H9 (cell line): Measurements from ENCODE around the gene IGFALS. TPM values are rescaled to one million over a fixed set of nuclear protein-coding genes. Genes with fewer than 3 reads are reported as not detected.

Experiments used
- DNase-seq: peaks from one replicate; pipeline ENCODE4 v3.0.0-alpha.2; 2017
- H2AFZ ChIP-seq: one replicate; pipeline ENCODE4 v1.6.1; 2013; ENCODE audit warnings: mild to moderate bottlenecking, low read length, control low read depth, moderate library complexity
- H2AK5ac ChIP-seq: 2 replicates; pipeline ENCODE4 v1.6.1; 2013; ENCODE audit warnings: low read length, control low read depth, mixed read lengths; ENCODE audit not compliant: insufficient read length
- H2BK120ac ChIP-seq: one replicate; pipeline ENCODE4 v1.6.1; 2013; ENCODE audit warnings: low read depth, mild to moderate bottlenecking, low read length, control low read depth, inconsistent platforms; ENCODE audit not compliant: poor library complexity, severe bottlenecking
- H2BK12ac ChIP-seq: 2 replicates; pipeline ENCODE4 v1.6.1; 2013; ENCODE audit warnings: low read length, control low read depth, mixed read lengths, low read depth; ENCODE audit not compliant: insufficient read length
- H2BK15ac ChIP-seq: 2 replicates; pipeline ENCODE4 v1.6.1; 2013; ENCODE audit warnings: low read depth, low read length, control low read depth
- H2BK20ac ChIP-seq: one replicate; pipeline ENCODE4 v1.6.1; 2013; ENCODE audit warnings: low read depth, mild to moderate bottlenecking, low read length, control low read depth, inconsistent platforms; ENCODE audit not compliant: poor library complexity, severe bottlenecking
- H2BK5ac ChIP-seq: 2 replicates; pipeline ENCODE4 v1.6.1; 2013; ENCODE audit warnings: low read length, control low read depth, mixed read lengths; ENCODE audit not compliant: insufficient read length
- H3K14ac ChIP-seq: 2 replicates; pipeline ENCODE4 v1.6.1; 2013; ENCODE audit warnings: low read length, control low read depth; ENCODE audit not compliant: insufficient read depth
- H3K18ac ChIP-seq: 2 replicates; pipeline ENCODE4 v1.6.1; 2013; ENCODE audit warnings: low read depth, mild to moderate bottlenecking, mixed read lengths, low read length, control low read depth; ENCODE audit not compliant: insufficient read length
- H3K23ac ChIP-seq: 2 replicates; pipeline ENCODE4 v1.6.1; 2013; ENCODE audit warnings: low read length, control low read depth, mixed read lengths, low read depth; ENCODE audit not compliant: insufficient read length
- H3K23me2 ChIP-seq: 2 replicates; pipeline ENCODE4 v1.6.1; 2013; ENCODE audit warnings: low read depth, mild to moderate bottlenecking, mixed read lengths, low read length, control low read depth; ENCODE audit not compliant: insufficient read length, poor library complexity, severe bottlenecking
- H3K27ac ChIP-seq: 2 replicates; pipeline ENCODE4 v1.5.1; 2013; ENCODE audit warnings: low read length, control low read depth, mixed read lengths, low read depth; ENCODE audit not compliant: insufficient read length
- H3K27me3 ChIP-seq: 2 replicates; pipeline ENCODE4 v1.6.1; 2013; ENCODE audit warnings: low read length, control low read depth, inconsistent platforms; ENCODE audit not compliant: insufficient read depth
- H3K4ac ChIP-seq: 2 replicates; pipeline ENCODE4 v1.6.1; 2013; ENCODE audit warnings: low read depth, mild to moderate bottlenecking, control low read depth, inconsistent platforms, low read length, moderate library complexity
- H3K4me1 ChIP-seq: 2 replicates; pipeline ENCODE4 v1.6.1; 2013; ENCODE audit warnings: low read length, control low read depth, inconsistent platforms; ENCODE audit not compliant: insufficient read depth
- H3K4me2 ChIP-seq: 2 replicates; pipeline ENCODE4 v1.6.1; 2013; ENCODE audit warnings: low read length, control low read depth, mixed read lengths; ENCODE audit not compliant: insufficient read length, insufficient read depth
- H3K56ac ChIP-seq: 2 replicates; pipeline ENCODE4 v1.6.1; 2013; ENCODE audit warnings: low read depth, mild to moderate bottlenecking, mixed read lengths, low read length, control low read depth; ENCODE audit not compliant: insufficient read length
- H3K79me1 ChIP-seq: 2 replicates; pipeline ENCODE4 v1.6.1; 2013; ENCODE audit warnings: low read depth, mild to moderate bottlenecking, moderate library complexity, low read length, control low read depth, inconsistent platforms; ENCODE audit not compliant: insufficient read depth, poor library complexity, severe bottlenecking
- H3K79me2 ChIP-seq: 2 replicates; pipeline ENCODE4 v1.6.1; 2013; ENCODE audit warnings: low read length, control low read depth, inconsistent platforms; ENCODE audit not compliant: insufficient read depth
- H3K9ac ChIP-seq: 2 replicates; pipeline ENCODE4 v1.6.1; 2013; ENCODE audit warnings: low read length, control low read depth, mixed read lengths; ENCODE audit not compliant: insufficient read length; ENCODE audit errors: extremely low read depth
- H3K9me3 ChIP-seq: one replicate; pipeline ENCODE4 v1.6.1; 2013; ENCODE audit warnings: low read depth, low read length, inconsistent platforms; ENCODE audit not compliant: control insufficient read depth
- H3T11ph ChIP-seq: one replicate; pipeline ENCODE4 v1.6.1; 2013; ENCODE audit warnings: mild to moderate bottlenecking, low read length, control low read depth, inconsistent platforms
- H4K20me1 ChIP-seq: one replicate; pipeline ENCODE4 v1.6.1; 2013; ENCODE audit not compliant: control insufficient read depth, insufficient read length, insufficient read depth
- H4K5ac ChIP-seq: 2 replicates; pipeline ENCODE4 v1.6.1; 2013; ENCODE audit warnings: low read depth, mild to moderate bottlenecking, mixed read lengths, low read length, control low read depth; ENCODE audit not compliant: insufficient read length
- H4K8ac ChIP-seq: replicated peaks from 2 replicates; pipeline ENCODE4 v1.6.1; 2013; ENCODE audit warnings: low read length, control low read depth, mixed read lengths, low read depth; ENCODE audit not compliant: insufficient read length
- H4K91ac ChIP-seq: 2 replicates; pipeline ENCODE4 v1.6.1; 2013; ENCODE audit warnings: low read depth, mild to moderate bottlenecking, moderate library complexity, mixed read lengths, low read length, control low read depth; ENCODE audit not compliant: insufficient read length
- H3K27ac Mint-ChIP-seq, 3 experiments: 2 replicates in 2 of 3; 3 replicates in 1 of 3; pipeline ENCODE4 v1.8.0; 2020 to 2021; ENCODE audit warnings: mixed read lengths in 3 of 3, mild to moderate bottlenecking in 1 of 3, moderate library complexity in 1 of 3
- H3K27me3 Mint-ChIP-seq: 2 replicates; pipeline ENCODE4 v1.8.0; 2021; ENCODE audit warnings: low read depth, mild to moderate bottlenecking, moderate library complexity, mixed read lengths
- H3K36me3 Mint-ChIP-seq, 3 experiments: 2 replicates in 2 of 3; 3 replicates in 1 of 3; pipeline ENCODE4 v1.8.0; 2020 to 2021; ENCODE audit warnings: low read depth in 3 of 3, mixed read lengths in 3 of 3; ENCODE audit not compliant: insufficient read depth in 1 of 3
- H3K4me1 Mint-ChIP-seq, 2 experiments: 2 replicates each; pipeline ENCODE4 v1.8.0; 2020; ENCODE audit warnings: mixed read lengths in 2 of 2
- H3K4me3 Mint-ChIP-seq, 2 experiments: 2 replicates in 1 of 2; 3 replicates in 1 of 2; pipeline ENCODE4 v1.8.0; 2020 to 2021; ENCODE audit warnings: mild to moderate bottlenecking in 2 of 2, mixed read lengths in 2 of 2, moderate library complexity in 1 of 2
- H3K9me3 Mint-ChIP-seq, 2 experiments: 2 replicates in 1 of 2; 3 replicates in 1 of 2; pipeline ENCODE4 v1.8.0; 2020; ENCODE audit warnings: mild to moderate bottlenecking in 2 of 2, mixed read lengths in 2 of 2, moderate library complexity in 1 of 2
- WGBS: extraction: QIAGEN DNeasy Blood & Tissue Kit; methylation state at CpG from one replicate; pipeline ENCODE4 v1.1.7; 2013; ENCODE audit warnings: missing lambda C conversion rate, low lambda C conversion rate, mixed read lengths; ENCODE audit not compliant: insufficient read length; ENCODE audit errors: extremely low coverage; 5-methylcytosine and 5-hydroxymethylcytosine counted together
- total RNA-seq: library from RNA; stranded (reverse); gene quantifications from 2 replicates; pipeline ENCODE4 v1.2.1, GENCODE V29; 2021
- TF ChIP-seq, protein P1 (sequence below): fragments of 200-600 bp; sonication (generic); conservative IDR thresholded peaks from 3 replicates; pipeline ENCODE4 v1.8.0; 2021; ENCODE audit warnings: antibody characterized with exemption, mild to moderate bottlenecking

Gene IGFALS
- total RNA-seq, 1 experiment from 2014 or later: not detected

DNA sequence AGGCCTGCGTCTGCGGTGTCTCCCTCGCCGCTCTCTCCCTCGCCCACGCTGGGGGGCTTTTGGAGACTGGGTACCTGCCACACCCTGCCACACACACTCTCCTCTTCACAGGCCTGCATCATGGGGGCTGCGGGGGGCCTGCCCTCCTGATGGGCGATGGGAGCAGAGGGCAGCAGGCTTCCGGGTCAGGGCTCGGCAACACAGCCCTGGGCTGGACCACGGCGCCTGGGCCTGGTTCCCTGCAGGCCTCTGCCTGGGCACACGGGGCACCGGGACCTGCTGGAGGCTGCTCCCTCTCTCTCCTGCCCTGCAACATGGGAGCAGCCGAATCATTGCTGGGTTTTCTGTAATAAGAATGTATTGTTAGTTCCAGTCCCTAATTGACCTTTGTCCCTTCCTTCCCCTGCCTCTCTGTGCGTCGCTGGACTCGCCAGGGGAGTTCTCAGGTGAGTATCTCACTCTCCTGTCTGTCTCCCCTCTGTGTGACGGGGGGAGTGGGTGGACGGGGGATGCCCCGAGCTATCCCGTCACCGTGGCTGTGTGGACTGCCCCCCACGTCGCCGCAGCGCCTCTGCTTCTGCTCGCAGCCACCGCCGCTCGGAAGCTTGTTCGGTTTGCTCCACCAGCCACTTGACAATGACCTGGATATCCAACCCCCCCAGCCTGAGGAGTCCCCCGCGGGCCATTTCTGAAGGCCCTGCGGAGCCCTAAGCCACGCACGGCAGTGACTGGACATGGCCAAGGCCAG, 35.6 kb downstream of the IGFALS start:
- Histone ChIP-seq H3K18ac (no peak overlapping the region), H2BK120ac (no peak overlapping the region), H3K79me1 (no peaks in the 10 kb centered on the region), H2AFZ (no peak overlapping the region), H4K5ac (no peak overlapping the region), H3K23ac (no peak overlapping the region), H3K27ac (no peak overlapping the region), H2BK15ac (no peak overlapping the region), H3K79me2 (no peaks in the 10 kb centered on the region), H3K14ac (no peak overlapping the region), H4K20me1 (no peaks in the 10 kb centered on the region), H3K9ac (no peak overlapping the region), H3K4me1 (no peaks in the 10 kb centered on the region), H3K9me3 (no peaks in the 10 kb centered on the region), H3K56ac (no peak overlapping the region), H3K4ac (no peak overlapping the region), H3T11ph (no peak overlapping the region), H3K4me2 (no peak overlapping the region), H3K27me3 (no peaks in the 10 kb centered on the region), H3K23me2 (no peaks in the 10 kb centered on the region), H2BK5ac (no peak overlapping the region), H4K8ac (no peak overlapping the region), H2BK12ac (no peak overlapping the region), H4K91ac (no peak overlapping the region), H2BK20ac (no peak overlapping the region), H2AK5ac (no peak overlapping the region)
- TF ChIP-seq, protein P1, sequence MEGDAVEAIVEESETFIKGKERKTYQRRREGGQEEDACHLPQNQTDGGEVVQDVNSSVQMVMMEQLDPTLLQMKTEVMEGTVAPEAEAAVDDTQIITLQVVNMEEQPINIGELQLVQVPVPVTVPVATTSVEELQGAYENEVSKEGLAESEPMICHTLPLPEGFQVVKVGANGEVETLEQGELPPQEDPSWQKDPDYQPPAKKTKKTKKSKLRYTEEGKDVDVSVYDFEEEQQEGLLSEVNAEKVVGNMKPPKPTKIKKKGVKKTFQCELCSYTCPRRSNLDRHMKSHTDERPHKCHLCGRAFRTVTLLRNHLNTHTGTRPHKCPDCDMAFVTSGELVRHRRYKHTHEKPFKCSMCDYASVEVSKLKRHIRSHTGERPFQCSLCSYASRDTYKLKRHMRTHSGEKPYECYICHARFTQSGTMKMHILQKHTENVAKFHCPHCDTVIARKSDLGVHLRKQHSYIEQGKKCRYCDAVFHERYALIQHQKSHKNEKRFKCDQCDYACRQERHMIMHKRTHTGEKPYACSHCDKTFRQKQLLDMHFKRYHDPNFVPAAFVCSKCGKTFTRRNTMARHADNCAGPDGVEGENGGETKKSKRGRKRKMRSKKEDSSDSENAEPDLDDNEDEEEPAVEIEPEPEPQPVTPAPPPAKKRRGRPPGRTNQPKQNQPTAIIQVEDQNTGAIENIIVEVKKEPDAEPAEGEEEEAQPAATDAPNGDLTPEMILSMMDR: no peak
- no CpG with 5 or more reads among the region's 37 CpGs for WGBS
- DNase-seq: no peak
- no peaks in the 10 kb centered on the region for H3K27me3 Mint-ChIP-seq
- no peaks in the 10 kb centered on the region for H3K9me3 Mint-ChIP-seq
- peaks cover 5 to 21% (median 16%) of the 10 kb centered on the region in 3 experiments; a peak in 6 of 7 replicates for H3K36me3 Mint-ChIP-seq
- no peak overlapping the region for H3K27ac Mint-ChIP-seq
- H3K4me3 Mint-ChIP-seq: no peak overlapping the region
- no peaks in the 10 kb centered on the region for H3K4me1 Mint-ChIP-seq
